ENCODE results near the gene MAGI2. TPM values are rescaled to one million over a fixed set of nuclear protein-coding genes. Genes with fewer than 3 reads are reported as not detected.

MAGI2 gene
- polyA plus RNA-seq, 3 donors from 2014 or later, result not detected

DNA sequence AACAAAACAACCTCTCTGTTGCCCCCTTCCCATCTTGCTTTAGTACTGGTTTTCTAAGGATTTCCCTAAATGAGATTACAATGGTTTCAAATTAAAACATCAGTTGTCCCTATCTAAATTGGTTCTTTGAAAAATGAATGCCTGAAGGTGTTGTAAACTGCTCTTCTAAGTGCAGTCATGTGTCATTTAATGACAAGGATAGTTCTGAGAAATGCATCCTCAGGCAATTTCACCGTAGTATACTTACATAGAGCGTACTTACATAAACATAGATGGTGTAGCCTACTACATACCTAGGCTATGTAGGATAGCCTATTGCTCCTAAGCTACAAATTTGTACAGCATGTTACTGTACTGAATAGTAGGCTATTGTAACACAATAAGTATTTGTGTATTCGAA, 278.1 kb downstream of the MAGI2 start:
- peaks cover 3 to 17% (median 8%) of the 10 kb centered on the region in 6 donors for H3K9me3 Mint-ChIP-seq
- H3K4me1 Mint-ChIP-seq, result no peaks in the 10 kb centered on the region
- DNase-seq, result no peak
- H3K27ac Mint-ChIP-seq, result no peak overlapping the region
- H3K36me3 Mint-ChIP-seq, result no peaks in the 10 kb centered on the region
- no peak overlapping the region for H3K4me3 Mint-ChIP-seq
- no peaks in the 10 kb centered on the region for H3K27me3 Mint-ChIP-seq (ENCODE audit: low read depth in 3 of 3)

DNA sequence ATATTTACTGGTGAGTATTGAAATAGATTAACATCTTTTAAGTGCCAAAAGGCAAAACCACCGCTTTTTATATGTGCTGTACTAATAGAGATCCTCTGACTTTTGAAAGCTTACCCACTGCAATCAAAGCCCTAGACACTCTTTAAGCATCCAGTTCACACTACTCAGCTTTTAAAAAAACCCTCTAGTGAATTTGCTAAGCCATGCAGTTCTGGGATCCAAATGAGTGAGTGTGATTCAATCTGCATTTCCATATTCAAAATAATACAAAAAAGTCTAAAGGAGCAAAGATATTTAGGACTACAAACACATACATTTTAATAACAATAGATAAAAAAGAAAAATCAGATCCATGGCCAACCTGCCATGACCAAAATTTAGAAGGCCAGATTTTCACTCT, 288.2 kb downstream of the MAGI2 start:
- Mint-ChIP-seq H3K4me3 (no peak overlapping the region), H3K4me1 (no peaks in the 10 kb centered on the region), H3K36me3 (peaks cover 0 to 3% (median 0%) of the 10 kb centered on the region in 3 donors), H3K9me3 (peaks cover 10 to 47% (median 22%) of the 10 kb centered on the region in 6 donors), H3K27me3 (ENCODE audit: low read depth in 3 of 3) (peaks cover 0 to 2% (median 0%) of the 10 kb centered on the region in 3 donors), H3K27ac (no peak overlapping the region)
- DNase-seq, result no peak

DNA sequence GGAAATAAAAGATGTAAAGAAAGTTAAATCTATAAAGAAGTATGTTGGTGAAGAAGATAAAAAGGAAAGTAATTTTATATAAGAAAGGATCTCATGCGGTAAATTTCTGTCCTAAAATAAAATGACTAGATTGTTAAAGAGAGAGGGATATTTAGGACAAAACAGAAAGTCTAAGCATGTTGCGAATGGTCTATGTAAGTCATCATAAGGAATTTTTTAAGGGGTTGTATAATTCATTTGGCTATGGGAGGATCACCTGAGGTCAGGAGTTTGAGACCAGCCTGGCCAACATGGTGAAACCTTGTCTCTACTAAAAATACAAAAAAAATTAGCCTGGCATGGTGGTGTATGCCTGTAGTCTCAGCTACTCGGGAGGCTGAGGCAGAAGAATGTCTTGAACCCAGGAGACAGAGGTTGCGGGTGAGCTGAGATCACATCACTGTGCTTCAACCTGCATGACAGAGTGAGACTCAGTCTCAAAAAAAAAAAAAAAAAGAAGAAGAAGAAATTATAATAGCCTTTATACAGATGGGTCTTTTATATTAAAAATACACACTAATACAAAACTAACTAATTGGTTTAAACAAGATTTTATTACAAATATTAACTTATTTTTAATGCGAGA, 294.3 kb downstream of the MAGI2 start:
- H3K36me3 Mint-ChIP-seq, result peaks cover 0 to 4% (median 0%) of the 10 kb centered on the region in 3 donors
- DNase-seq, result no peak
- H3K4me3 Mint-ChIP-seq, result no peak overlapping the region
- no peaks in the 10 kb centered on the region for H3K27me3 Mint-ChIP-seq (ENCODE audit: low read depth in 3 of 3)
- no peak overlapping the region for H3K27ac Mint-ChIP-seq
- no peaks in the 10 kb centered on the region for H3K4me1 Mint-ChIP-seq
- H3K9me3 Mint-ChIP-seq, result peaks cover 7 to 39% (median 14%) of the 10 kb centered on the region in 6 donors

DNA sequence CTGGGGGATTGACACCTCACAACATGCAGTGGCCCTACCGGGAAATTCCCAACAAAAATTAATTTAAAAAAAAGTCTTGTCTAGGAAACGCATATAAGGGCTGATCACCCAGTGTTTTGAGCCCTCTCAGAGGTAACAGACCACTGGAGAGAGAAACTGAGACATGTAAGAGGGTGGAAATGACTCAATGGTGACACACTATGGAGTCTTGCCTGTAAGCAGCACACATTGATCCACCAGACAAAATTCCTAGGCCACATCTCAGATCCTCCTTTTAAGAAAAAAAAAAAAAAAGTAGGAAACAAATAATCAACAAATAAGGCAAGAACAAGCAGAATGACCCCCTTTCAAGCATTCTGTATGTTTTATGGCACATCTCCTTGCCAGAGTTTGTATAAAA, 296.2 kb downstream of the MAGI2 start:
- H3K36me3 Mint-ChIP-seq, result peaks cover 0 to 4% (median 0%) of the 10 kb centered on the region in 3 donors
- H3K4me3 Mint-ChIP-seq, result no peak overlapping the region
- peaks cover 6 to 37% (median 15%) of the 10 kb centered on the region in 6 donors for H3K9me3 Mint-ChIP-seq
- no peaks in the 10 kb centered on the region for H3K27me3 Mint-ChIP-seq (ENCODE audit: low read depth in 3 of 3)
- DNase-seq, result no peak
- no peak overlapping the region for H3K27ac Mint-ChIP-seq
- no peaks in the 10 kb centered on the region for H3K4me1 Mint-ChIP-seq

DNA sequence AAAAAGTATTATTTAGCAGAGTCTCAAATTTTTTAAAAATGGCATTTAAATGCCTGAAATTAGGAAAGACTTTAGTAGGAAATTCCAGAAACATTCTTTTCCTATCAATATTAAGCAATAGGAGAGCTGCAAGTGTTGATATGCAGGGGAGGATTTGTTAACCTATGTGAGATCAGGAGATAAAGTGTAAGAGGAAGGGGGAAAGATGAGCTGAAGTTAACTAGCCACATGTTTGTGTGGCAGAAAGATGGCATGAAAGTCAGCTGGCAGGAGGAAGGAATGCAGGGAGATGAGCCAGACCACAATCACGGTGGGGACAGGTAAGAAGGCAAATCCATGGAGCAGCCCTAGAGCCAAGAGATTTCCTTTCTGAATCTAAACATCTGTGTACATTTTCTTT, 303.6 kb downstream of the MAGI2 start:
- H3K27me3 Mint-ChIP-seq (ENCODE audit: low read depth in 3 of 3), result peaks cover 0 to 4% (median 2%) of the 10 kb centered on the region in 3 donors
- H3K36me3 Mint-ChIP-seq, result no peaks in the 10 kb centered on the region

DNA sequence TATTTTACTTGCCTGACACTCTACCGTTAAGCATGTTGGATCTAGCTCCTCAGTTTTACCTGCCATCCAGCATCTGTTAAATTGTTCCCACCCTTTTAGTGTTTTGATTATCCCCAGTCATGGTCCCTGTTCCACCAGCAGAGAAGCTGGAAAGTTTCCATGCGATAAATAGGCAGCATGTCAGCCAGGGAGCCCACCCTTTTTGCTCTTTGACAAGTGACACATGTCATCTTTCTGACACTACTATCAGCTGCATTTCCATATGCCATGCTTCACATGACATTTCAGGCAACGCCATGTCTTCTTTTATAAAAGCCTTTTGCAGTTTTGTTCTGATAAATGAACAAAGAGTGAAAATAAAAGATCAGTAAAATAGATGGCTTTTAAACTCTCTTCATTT, 310.8 kb downstream of the MAGI2 start:
- no peak for DNase-seq
- H3K36me3 Mint-ChIP-seq, result no peaks in the 10 kb centered on the region
- H3K4me1 Mint-ChIP-seq, result no peaks in the 10 kb centered on the region
- H3K9me3 Mint-ChIP-seq, result peaks cover 7 to 53% (median 21%) of the 10 kb centered on the region in 6 donors
- H3K4me3 Mint-ChIP-seq, result no peak overlapping the region
- H3K27ac Mint-ChIP-seq, result no peak overlapping the region
- peaks cover 0 to 3% (median 0%) of the 10 kb centered on the region in 3 donors for H3K27me3 Mint-ChIP-seq (ENCODE audit: low read depth in 3 of 3)

More for the DNA sequence above, 303.6 kb downstream of the MAGI2 start:
- no peak overlapping the region for H3K27ac Mint-ChIP-seq
- no peaks in the 10 kb centered on the region for H3K4me1 Mint-ChIP-seq
- H3K4me3 Mint-ChIP-seq, result no peak overlapping the region
- DNase-seq, result no peak
- peaks cover 10 to 64% (median 20%) of the 10 kb centered on the region in 6 donors for H3K9me3 Mint-ChIP-seq

DNA sequence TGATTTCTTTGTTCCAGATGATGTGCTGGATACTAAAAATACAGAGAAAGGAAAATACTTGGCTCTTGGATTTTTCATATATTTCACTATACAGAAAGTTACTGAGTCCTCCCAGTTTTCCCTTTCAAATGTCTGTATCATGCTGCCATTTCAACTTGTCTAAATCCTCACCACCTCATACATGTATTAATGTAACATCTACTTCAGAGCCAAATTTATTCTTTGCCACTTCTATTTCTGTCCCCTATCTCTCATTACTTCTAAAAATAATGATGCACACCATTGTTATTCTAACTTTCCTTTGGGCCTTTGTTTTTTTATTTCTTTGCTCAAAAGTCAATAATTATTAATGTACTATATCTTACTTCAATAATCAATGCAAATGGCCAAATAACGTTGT, 312.2 kb downstream of the MAGI2 start:
- Mint-ChIP-seq H3K36me3 (no peaks in the 10 kb centered on the region), H3K27ac (no peak overlapping the region), H3K4me3 (no peak overlapping the region), H3K9me3 (peaks cover 6 to 52% (median 27%) of the 10 kb centered on the region in 6 donors), H3K4me1 (no peaks in the 10 kb centered on the region), H3K27me3 (ENCODE audit: low read depth in 3 of 3) (peaks cover 0 to 3% (median 0%) of the 10 kb centered on the region in 3 donors)
- no peak for DNase-seq

DNA sequence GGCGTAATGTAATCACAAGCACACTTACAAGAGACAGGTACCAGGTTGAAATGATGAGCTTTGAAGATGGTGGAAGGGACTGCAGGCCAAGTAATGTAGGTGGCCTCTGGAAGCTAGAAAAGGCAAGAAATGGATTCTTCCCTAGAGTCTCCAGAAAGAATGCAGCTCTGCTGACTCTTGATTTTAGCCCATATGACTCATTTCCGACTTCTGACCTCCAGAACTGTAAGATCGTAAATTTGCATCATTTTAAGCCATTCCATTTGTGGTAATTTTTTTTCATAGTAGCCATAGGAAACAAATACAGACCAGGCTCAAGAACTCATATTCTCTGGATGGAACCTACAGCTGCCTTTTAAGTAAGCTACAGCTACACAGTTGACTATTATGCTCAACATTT, 315.5 kb downstream of the MAGI2 start:
- Mint-ChIP-seq H3K27ac (no peak overlapping the region), H3K9me3 (peaks cover 6 to 55% (median 28%) of the 10 kb centered on the region in 6 donors), H3K36me3 (no peaks in the 10 kb centered on the region), H3K4me1 (no peaks in the 10 kb centered on the region), H3K4me3 (no peak overlapping the region), H3K27me3 (ENCODE audit: low read depth in 3 of 3) (peaks cover 0 to 3% (median 0%) of the 10 kb centered on the region in 3 donors)
- DNase-seq, result no peak

DNA sequence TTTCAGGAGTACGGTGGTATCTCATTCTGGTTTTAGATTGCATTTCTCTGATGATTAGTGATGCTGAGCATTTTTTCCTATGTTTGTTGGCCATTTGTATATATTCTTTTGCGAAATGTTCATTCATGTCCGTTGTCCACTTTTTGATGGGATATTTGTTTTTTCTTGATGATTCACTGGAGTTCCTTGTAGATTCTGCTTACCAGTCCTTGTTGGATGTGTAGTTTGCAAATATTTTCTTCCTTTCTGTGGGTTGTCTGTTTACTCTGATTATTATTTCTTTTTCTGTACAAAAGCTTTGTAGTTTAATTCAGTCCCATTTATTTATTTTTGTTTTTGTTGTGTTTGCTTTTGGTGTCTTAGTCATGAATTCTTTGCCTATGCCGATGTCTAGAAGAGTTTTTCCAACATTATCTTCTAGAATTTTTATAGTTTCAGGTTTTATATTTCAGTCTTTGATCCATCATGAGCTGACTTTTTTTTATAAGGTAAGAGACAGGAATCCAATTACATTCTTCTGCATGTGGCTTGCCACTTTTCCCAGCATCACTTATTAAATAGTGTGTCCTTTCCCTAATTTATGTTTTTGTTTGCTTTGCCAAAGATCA, 320.5 kb downstream of the MAGI2 start:
- H3K4me1 Mint-ChIP-seq, result no peaks in the 10 kb centered on the region
- no peaks in the 10 kb centered on the region for H3K27me3 Mint-ChIP-seq (ENCODE audit: low read depth in 3 of 3)
- no peak for DNase-seq
- peaks cover 0 to 3% (median 0%) of the 10 kb centered on the region in 3 donors for H3K36me3 Mint-ChIP-seq
- H3K27ac Mint-ChIP-seq, result no peak overlapping the region
- no peak overlapping the region for H3K4me3 Mint-ChIP-seq
- H3K9me3 Mint-ChIP-seq, result peaks cover 7 to 60% (median 28%) of the 10 kb centered on the region in 6 donors

DNA sequence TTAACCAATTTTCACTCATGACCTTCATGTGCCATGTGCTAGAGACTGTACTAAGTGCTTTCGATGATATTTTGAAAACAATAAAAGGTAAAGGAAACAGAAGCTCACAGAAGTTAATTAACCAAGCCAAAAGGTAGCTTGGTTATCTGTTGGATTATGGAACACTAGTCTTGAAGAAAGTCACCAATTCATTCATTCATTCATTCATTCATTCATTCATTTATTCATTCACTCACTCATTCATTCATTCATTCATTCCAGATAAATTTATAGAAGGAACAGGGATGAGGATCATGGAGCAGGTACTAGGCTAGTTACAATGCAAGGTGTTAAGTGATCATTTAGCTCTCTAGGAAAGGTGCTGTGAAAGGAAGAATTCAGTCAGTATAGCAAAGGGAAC, 322.8 kb downstream of the MAGI2 start:
- DNase-seq, result no peak
- H3K9me3 Mint-ChIP-seq, result peaks cover 7 to 48% (median 23%) of the 10 kb centered on the region in 6 donors
- H3K4me1 Mint-ChIP-seq, result no peaks in the 10 kb centered on the region
- H3K36me3 Mint-ChIP-seq, result peaks cover 0 to 3% (median 0%) of the 10 kb centered on the region in 3 donors
- peaks cover 0 to 2% (median 0%) of the 10 kb centered on the region in 3 donors for H3K27me3 Mint-ChIP-seq (ENCODE audit: low read depth in 3 of 3)
- H3K4me3 Mint-ChIP-seq, result no peak overlapping the region
- H3K27ac Mint-ChIP-seq, result no peak overlapping the region

DNA sequence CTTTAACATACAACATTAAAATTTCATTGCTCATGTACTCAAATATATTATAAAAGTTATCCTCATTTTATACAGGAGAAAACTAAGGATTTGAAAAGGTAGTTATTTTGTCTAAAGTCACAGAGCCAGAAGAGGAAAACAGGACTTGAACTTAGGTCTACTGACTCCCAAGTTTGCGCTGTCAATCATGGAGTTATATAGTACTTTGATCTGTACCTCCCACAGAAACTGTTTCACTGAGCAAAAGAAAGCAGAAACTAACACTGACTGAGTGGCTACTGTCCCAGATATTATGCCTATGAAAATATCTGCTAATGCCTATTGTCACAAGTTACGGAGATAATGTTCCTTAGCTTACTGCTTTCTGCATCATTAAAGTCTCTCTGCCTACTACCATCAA, 329.1 kb downstream of the MAGI2 start:
- Mint-ChIP-seq H3K36me3 (peaks cover 0 to 4% (median under 1%) of the 10 kb centered on the region in 3 donors), H3K27me3 (ENCODE audit: low read depth in 3 of 3) (peaks cover 0 to 2% (median 0%) of the 10 kb centered on the region in 3 donors), H3K4me1 (no peaks in the 10 kb centered on the region), H3K9me3 (peaks cover 10 to 43% (median 20%) of the 10 kb centered on the region in 6 donors), H3K27ac (no peak overlapping the region), H3K4me3 (no peak overlapping the region)
- no peak for DNase-seq

DNA sequence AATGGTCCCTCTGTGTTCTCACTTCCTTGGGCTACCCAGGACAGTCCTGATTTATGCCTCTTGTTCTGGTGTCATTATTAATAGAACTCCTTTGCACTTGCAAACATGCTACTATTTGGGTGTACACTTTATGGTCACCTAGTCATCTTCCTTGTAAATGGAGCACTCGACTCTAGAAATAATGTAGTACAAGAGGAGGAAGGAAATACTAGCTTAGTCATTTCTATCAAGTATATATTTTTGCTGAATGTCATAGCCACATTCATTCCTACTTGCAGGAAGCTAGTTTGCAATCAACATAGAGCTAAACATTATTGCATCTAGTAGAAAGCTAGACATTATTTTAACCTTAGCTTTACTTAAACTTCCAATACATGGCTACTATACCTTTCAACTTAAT, 335.3 kb downstream of the MAGI2 start:
- Mint-ChIP-seq H3K27ac (no peak overlapping the region), H3K27me3 (ENCODE audit: low read depth in 3 of 3) (no peaks in the 10 kb centered on the region), H3K4me3 (no peak overlapping the region), H3K4me1 (no peaks in the 10 kb centered on the region), H3K9me3 (peaks cover 7 to 41% (median 17%) of the 10 kb centered on the region in 6 donors), H3K36me3 (no peaks in the 10 kb centered on the region)
- DNase-seq, result no peak

DNA sequence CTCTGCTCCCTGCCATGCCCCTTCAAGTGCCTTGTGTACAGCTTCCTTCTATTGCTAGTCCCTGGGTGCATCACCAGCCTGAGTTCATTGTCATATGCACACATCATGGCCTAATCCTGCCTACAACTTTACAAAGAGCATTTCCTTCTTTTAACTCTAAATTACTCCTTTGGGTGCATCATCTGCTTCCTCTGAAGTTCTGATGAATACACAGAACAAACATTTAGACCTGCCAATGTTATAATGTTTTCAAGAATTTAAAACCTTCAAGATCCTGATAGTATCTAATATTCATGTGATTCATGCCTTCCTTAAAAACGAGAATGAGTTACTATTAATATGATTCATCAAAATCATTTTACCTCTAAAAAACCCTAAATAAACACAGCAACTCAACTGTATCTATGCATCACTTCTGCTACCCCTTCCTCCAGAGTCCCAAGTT, 357.1 kb downstream of the MAGI2 start:
- Mint-ChIP-seq H3K4me3 (no peak overlapping the region), H3K27me3 (ENCODE audit: low read depth in 3 of 3) (no peaks in the 10 kb centered on the region), H3K27ac (no peak overlapping the region), H3K36me3 (no peaks in the 10 kb centered on the region), H3K4me1 (no peaks in the 10 kb centered on the region), H3K9me3 (peaks cover 6 to 32% (median 16%) of the 10 kb centered on the region in 6 donors)
- DNase-seq, result no peak

DNA sequence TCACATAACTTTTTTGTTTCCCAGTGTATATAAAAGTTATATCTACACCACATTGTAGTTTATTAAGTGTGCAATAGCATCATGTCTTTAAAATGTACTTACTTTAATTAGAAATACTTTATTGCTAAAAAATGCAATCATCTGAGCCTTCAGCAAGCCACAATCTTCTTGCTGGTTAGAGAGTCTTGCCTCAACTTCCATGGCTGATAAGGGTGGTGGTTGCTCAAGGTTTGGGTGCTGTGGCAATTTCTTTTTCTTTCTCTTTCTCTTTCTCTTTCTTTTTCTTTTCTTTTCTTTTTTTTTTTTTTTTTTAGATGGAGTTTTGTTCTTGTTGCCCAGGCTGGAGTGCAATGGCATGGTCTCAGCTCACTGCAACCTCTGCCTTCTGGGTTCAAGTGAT, 360.0 kb downstream of the MAGI2 start:
- Mint-ChIP-seq H3K4me3 (no peak overlapping the region), H3K27ac (no peak overlapping the region), H3K27me3 (ENCODE audit: low read depth in 3 of 3) (no peaks in the 10 kb centered on the region), H3K36me3 (no peaks in the 10 kb centered on the region), H3K9me3 (peaks cover 6 to 41% (median 20%) of the 10 kb centered on the region in 6 donors), H3K4me1 (peaks cover 0 to 5% of the 10 kb centered on the region in 2 donors)
- no peak for DNase-seq

Data from immature natural killer cell (primary cell).